ENCODE data around the gene CCDC198. TPM values are rescaled to one million over a fixed set of nuclear protein-coding genes. Genes with fewer than 3 reads are reported as not detected.

The CCDC198 gene
- total RNA-seq = not detected

DNA sequence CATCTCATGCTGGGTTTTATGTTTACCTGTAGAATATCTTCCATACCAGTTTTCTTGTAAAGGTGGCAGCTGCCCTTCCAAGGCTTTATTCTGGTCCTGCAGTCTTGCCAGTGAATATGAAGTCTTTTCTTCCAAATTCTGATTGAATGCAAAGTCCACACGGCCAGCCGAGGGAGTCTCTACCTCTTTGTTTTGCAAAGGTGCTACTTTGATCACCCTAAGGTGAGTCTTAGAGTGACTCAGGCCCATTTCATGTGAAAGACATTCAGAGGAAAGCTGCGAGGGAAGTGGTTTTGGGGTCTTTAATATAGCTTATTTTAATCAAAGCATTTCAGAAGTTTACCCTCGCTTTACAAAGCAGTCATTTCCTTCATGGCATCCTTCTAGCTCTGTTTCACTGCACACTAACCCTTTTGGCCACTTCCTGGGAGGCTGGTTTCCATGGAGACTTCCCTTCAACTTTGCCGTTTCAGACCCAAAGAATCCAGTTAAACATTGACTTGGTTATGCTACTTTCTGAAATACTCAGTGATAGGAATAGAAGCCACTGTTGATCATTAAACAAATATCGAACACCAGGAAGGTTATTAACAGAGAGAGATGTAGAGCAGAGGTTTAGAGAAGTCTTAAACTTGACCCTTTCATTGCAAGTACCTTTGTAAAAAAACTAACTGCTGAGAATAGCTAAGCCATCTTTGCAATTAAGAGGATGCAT lies at the start of gene CCDC198:
Gene CCDC198 (minus strand): TSS at position 391 of the 715 bp plus-strand sequence. CDS start 142 bp downstream, at position 249.
- TF ChIP-seq, protein P1, sequence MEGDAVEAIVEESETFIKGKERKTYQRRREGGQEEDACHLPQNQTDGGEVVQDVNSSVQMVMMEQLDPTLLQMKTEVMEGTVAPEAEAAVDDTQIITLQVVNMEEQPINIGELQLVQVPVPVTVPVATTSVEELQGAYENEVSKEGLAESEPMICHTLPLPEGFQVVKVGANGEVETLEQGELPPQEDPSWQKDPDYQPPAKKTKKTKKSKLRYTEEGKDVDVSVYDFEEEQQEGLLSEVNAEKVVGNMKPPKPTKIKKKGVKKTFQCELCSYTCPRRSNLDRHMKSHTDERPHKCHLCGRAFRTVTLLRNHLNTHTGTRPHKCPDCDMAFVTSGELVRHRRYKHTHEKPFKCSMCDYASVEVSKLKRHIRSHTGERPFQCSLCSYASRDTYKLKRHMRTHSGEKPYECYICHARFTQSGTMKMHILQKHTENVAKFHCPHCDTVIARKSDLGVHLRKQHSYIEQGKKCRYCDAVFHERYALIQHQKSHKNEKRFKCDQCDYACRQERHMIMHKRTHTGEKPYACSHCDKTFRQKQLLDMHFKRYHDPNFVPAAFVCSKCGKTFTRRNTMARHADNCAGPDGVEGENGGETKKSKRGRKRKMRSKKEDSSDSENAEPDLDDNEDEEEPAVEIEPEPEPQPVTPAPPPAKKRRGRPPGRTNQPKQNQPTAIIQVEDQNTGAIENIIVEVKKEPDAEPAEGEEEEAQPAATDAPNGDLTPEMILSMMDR (IDR thresholded peaks at IDR 0.05) = no peak
- intact Hi-C loops (cut with DNase I; ENCODE audit: low total_unique reads) = no loop called here
- Histone ChIP-seq H3K4me1 (no peaks in the 10 kb centered on the region), H3K9me3 (no peaks in the 10 kb centered on the region), H3K27me3 (no peaks in the 10 kb centered on the region), H3K27ac (no peak within 1 kb of the TSS), H3K4me3 (no peak within 1 kb of the TSS), H3K36me3 (no peaks in the 10 kb centered on the region)
- no peak for DNase-seq (ENCODE audit: low spot score in 2 of 2)

DNA sequence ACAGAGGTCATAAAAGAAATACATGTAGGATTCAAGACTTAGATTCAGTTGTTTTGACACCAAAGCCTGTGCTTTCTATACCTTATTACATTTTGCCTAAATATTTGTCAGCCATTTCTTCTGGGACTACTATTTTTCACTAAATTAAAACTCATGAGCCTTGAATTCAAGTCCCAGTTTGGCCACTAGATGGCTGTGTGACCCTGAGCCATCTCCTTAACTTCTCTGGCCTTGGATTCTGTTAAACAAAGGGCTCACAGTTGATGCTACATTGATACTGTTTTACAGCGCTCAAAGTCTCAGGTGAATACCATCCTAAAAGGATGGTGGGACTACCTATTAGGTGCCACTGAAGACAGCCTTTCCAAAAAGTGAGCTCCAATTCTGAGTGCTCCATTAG lies 39.6 kb upstream of the CCDC198 start:
- H3K4me1 ChIP-seq = no peaks in the 10 kb centered on the region
- no peak overlapping the region for H3K4me3 ChIP-seq
- no peaks in the 10 kb centered on the region for H3K9me3 ChIP-seq
- no peak overlapping the region for H3K27ac ChIP-seq
- no peak for DNase-seq (ENCODE audit: low spot score in 2 of 2)
- no peaks in the 10 kb centered on the region for H3K36me3 ChIP-seq
- TF ChIP-seq POLR2A (IDR thresholded peaks at IDR 0.05) = no peak
- TF ChIP-seq POLR2AphosphoS5 (IDR thresholded peaks at IDR 0.05) = no peak
- TF ChIP-seq, protein P1 (IDR thresholded peaks at IDR 0.05) = no peak
- intact Hi-C loops (cut with DNase I; ENCODE audit: low total_unique reads) = no loop called here
- no peaks in the 10 kb centered on the region for H3K27me3 ChIP-seq

- DNase-seq (ENCODE audit: low spot score in 2 of 2) = no peak
- H3K9me3 ChIP-seq = peaks cover 0 to 12% of the 10 kb centered on the region in 2 donors
- H3K4me3 ChIP-seq = no peak overlapping the region
- TF ChIP-seq, protein P1 (IDR thresholded peaks at IDR 0.05) = no peak
- TF ChIP-seq POLR2A (IDR thresholded peaks at IDR 0.05) (no peak), POLR2AphosphoS5 (IDR thresholded peaks at IDR 0.05) (no peak)
- intact Hi-C loops (cut with DNase I; ENCODE audit: low total_unique reads) = no loop called here
- no peaks in the 10 kb centered on the region for H3K27me3 ChIP-seq
- H3K27ac ChIP-seq = no peak overlapping the region
- no peaks in the 10 kb centered on the region for H3K4me1 ChIP-seq
- no peaks in the 10 kb centered on the region for H3K36me3 ChIP-seq
These were observed 36.9 kb upstream of the CCDC198 start for GRCh38 chr14:57530571-57530970.

DNA sequence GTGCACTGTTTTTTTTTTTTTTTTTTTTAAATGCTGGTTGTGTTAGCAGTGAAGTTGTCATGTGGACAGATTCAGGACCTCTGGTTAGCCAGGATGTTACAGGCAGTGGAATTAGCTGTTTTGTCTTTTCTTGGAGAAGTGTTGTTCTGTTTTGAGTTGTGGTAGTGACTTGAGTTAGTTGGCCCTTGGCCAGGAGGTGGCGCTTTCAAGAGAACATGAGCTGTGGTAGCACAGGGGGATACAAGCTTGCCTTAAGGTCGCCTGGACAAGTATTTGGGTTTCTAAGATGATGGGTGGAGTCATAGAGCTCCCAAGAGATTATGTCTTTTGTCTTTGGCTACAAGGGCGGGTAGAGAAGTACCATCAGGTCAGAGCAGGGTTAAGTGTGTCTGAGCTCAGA lies 33.3 kb upstream of the CCDC198 start:
- TF ChIP-seq, protein P1 (IDR thresholded peaks at IDR 0.05) = no peak
- TF ChIP-seq POLR2A (IDR thresholded peaks at IDR 0.05) = no peak
- TF ChIP-seq POLR2AphosphoS5 (IDR thresholded peaks at IDR 0.05) = no peak
- DNase-seq (ENCODE audit: low spot score in 2 of 2) = no peak
- H3K27me3 ChIP-seq = no peaks in the 10 kb centered on the region
- H3K9me3 ChIP-seq = peaks cover 9 to 29% of the 10 kb centered on the region in 2 donors
- no peaks in the 10 kb centered on the region for H3K36me3 ChIP-seq
- intact Hi-C loops (cut with DNase I; ENCODE audit: low total_unique reads) = no loop called here
- H3K4me3 ChIP-seq = no peak overlapping the region
- H3K4me1 ChIP-seq = no peaks in the 10 kb centered on the region
- H3K27ac ChIP-seq = no peak overlapping the region

GRCh38 chr14:57519043-57519442 lies 25.4 kb upstream of the CCDC198 start:
- Histone ChIP-seq H3K27ac (no peak overlapping the region), H3K4me3 (no peak overlapping the region), H3K9me3 (peaks cover 15 to 17% of the 10 kb centered on the region in 2 donors), H3K36me3 (no peaks in the 10 kb centered on the region), H3K4me1 (no peaks in the 10 kb centered on the region), H3K27me3 (no peaks in the 10 kb centered on the region)
- TF ChIP-seq POLR2AphosphoS5 (IDR thresholded peaks at IDR 0.05) = no peak
- intact Hi-C loops (cut with DNase I; ENCODE audit: low total_unique reads) = loop anchor here (10.0 kb wide), 1 partner anchor 486 kb away; no protein-coding TSS in a partner anchor
- DNase-seq (ENCODE audit: low spot score in 2 of 2) = no peak

All from breast epithelium (tissue), 4 donors.